HepG2 (cell line): ENCODE results near the gene TRIM69. TPM values are rescaled to one million over a fixed set of nuclear protein-coding genes. Genes with fewer than 3 reads are reported as not detected.
A peak's percentile ranks its signal among the peaks of the same experiment; 100 is the strongest.

Experiments
- ELF1 ChIP-seq: sonication (generic); formaldehyde crosslinking; IDR thresholded peaks from 2 replicates; pipeline ENCODE4 v1.4.0; 2020; ENCODE audit warnings: missing genetic modification reagents
- HHEX ChIP-seq: IDR thresholded peaks from 2 replicates; pipeline ENCODE4 v1.6.1; 2016; ENCODE audit warnings: control low read depth
- IRF2 ChIP-seq: IDR thresholded peaks from 2 replicates; pipeline ENCODE4 v1.6.1; 2018; ENCODE audit warnings: missing genetic modification reagents, missing compliant biosample characterization
- MEIS2 ChIP-seq: sonication (generic); formaldehyde crosslinking; IDR thresholded peaks from 2 replicates; pipeline ENCODE4 v1.9.0; 2021; ENCODE audit warnings: mild to moderate bottlenecking, missing genetic modification reagents
- SNAI1 ChIP-seq: sonication (generic); formaldehyde crosslinking; IDR thresholded peaks from 2 replicates; pipeline ENCODE4 v1.5.0; 2020; ENCODE audit warnings: mild to moderate bottlenecking, missing genetic modification reagents, borderline replicate concordance
- SPEN ChIP-seq: sonication (generic); formaldehyde crosslinking; IDR thresholded peaks from 2 replicates; pipeline ENCODE4 v1.5.1; 2020; ENCODE audit warnings: low read depth, mild to moderate bottlenecking, missing genetic modification reagents
- ZFP1 ChIP-seq: IDR thresholded peaks from 2 replicates; pipeline ENCODE4 v1.6.1; 2016
- ZNF562 ChIP-seq: sonication (generic); formaldehyde crosslinking; IDR thresholded peaks from 2 replicates; pipeline ENCODE4 v1.8.0; 2022; ENCODE audit warnings: missing genetic modification reagents, borderline replicate concordance
- ZSCAN31 ChIP-seq: sonication (generic); formaldehyde crosslinking; IDR thresholded peaks from 2 replicates; pipeline ENCODE4 v1.5.0; 2020; ENCODE audit warnings: low read depth, mild to moderate bottlenecking, missing genetic modification reagents
- polyA plus RNA-seq, 8 experiments: library from polyadenylated mRNA; depleted of rRNA in 3 of 8; stranded (reverse) in 7 of 8; unstranded in 1 of 8; fragments of >200 nt; fragmentation: Illumina TruSeq in 4 of 8; extraction: Trizol in 4 of 8; gene quantifications; 2 replicates each; pipeline versions ENCODE4 v1.2.1 to v1.2.3, GENCODE V29; 2011 to 2016; ENCODE audit warnings: low read depth in 4 of 8, missing spikeins in 1 of 8, mixed read lengths in 1 of 8; ENCODE audit not compliant: insufficient read depth in 1 of 8
- total RNA-seq, 5 experiments: library from RNA; depleted of rRNA; stranded (reverse); fragments of >200 nt; fragmentation: Illumina TruSeq; extraction: Trizol; gene quantifications; 2 replicates each; pipeline ENCODE4 v1.2.3, GENCODE V29; 2016; ENCODE audit warnings: low read depth in 1 of 5
- TF ChIP-seq, protein P1 (sequence below): sonication (generic); formaldehyde crosslinking; IDR thresholded peaks from 2 replicates; pipeline ENCODE4 v1.4.0; 2020; ENCODE audit warnings: mild to moderate bottlenecking, missing genetic modification reagents
- TF ChIP-seq, protein P2 (sequence below): sonication (generic); IDR thresholded peaks from 2 replicates; pipeline ENCODE4 v1.6.1; 2016; ENCODE audit warnings: low read depth, borderline replicate concordance
- TF ChIP-seq, protein P3 (sequence below): sonication (generic); formaldehyde crosslinking; IDR thresholded peaks from 2 replicates; pipeline ENCODE4 v1.4.0; 2020; ENCODE audit warnings: mild to moderate bottlenecking, missing genetic modification reagents
- TF ChIP-seq, protein P4 (sequence below): sonication (generic); formaldehyde crosslinking; IDR thresholded peaks from 2 replicates; pipeline ENCODE4 v1.5.0; 2020; ENCODE audit warnings: mild to moderate bottlenecking, missing genetic modification reagents, borderline replicate concordance
- TF ChIP-seq, protein P5 (sequence below): sonication (generic); formaldehyde crosslinking; IDR thresholded peaks from 2 replicates; pipeline ENCODE4 v1.5.1; 2020; ENCODE audit warnings: mild to moderate bottlenecking, missing genetic modification reagents, borderline replicate concordance
- TF ChIP-seq, protein P6 (sequence below): sonication (generic); formaldehyde crosslinking; IDR thresholded peaks from 2 replicates; pipeline ENCODE4 v1.5.0; 2020; ENCODE audit warnings: missing genetic modification reagents, mild to moderate bottlenecking, borderline replicate concordance

Gene TRIM69
- total and polyA plus RNA-seq, 2 of the 13 experiments (the other 11 are each of a cell fraction or from before 2014, with no cell fraction given): 2.6 to 3.2 TPM

DNA sequence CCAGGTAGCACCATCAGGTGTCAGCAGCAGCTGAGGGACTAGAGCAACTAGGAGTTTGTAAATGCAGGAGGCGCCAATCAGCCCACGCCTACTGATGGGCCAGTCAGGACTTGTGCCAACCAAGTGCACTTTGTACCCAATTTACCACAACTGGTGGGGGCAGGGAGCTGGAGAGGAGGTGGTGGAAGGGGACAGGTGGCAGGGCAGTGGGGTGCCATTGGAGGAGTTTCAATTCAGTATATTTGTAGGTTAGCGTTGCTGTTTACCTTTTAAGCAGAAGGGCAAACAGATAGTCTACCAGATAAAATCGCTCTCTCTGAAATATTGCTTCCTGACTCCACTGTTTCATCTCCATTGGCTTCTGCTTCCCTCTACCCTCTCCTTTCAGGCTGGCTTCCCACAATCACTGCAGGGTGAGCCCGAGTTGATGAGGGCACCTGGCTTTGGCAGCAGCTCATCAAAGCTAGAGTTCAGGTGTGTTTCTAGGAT, 75.7 kb downstream of the TRIM69 start (continued):
- TF ChIP-seq, protein P1, sequence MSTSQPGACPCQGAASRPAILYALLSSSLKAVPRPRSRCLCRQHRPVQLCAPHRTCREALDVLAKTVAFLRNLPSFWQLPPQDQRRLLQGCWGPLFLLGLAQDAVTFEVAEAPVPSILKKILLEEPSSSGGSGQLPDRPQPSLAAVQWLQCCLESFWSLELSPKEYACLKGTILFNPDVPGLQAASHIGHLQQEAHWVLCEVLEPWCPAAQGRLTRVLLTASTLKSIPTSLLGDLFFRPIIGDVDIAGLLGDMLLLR: 0 out of 2 replicates have a peak, but pooled peaks have one; percentile 38
- TF ChIP-seq SNAI1 (peak; percentile 76; the same call in 1 of the 2 replicates), ZSCAN31 (CRISPR knock-in tag) (0 out of 2 replicates have a peak, but pooled peaks have one; percentile 66), ZNF562 (CRISPR knock-in tag) (no peak), IRF2 (CRISPR knock-in tag) (peak; percentile 82; the same call in 1 of the 2 replicates), SPEN (CRISPR knock-in tag) (no peak; the same call in 1 of the 2 replicates), ZFP1 (CRISPR knock-in tag) (peak; percentile 22; the same call in 1 of the 2 replicates), MEIS2 (CRISPR knock-in tag) (peak; percentile 62; the same call in 1 of the 2 replicates), HHEX (CRISPR knock-in tag) (peak; percentile 68), ELF1 (CRISPR knock-in tag) (0 out of 2 replicates have a peak, but pooled peaks have one; percentile 35)
- TF ChIP-seq, protein P2, sequence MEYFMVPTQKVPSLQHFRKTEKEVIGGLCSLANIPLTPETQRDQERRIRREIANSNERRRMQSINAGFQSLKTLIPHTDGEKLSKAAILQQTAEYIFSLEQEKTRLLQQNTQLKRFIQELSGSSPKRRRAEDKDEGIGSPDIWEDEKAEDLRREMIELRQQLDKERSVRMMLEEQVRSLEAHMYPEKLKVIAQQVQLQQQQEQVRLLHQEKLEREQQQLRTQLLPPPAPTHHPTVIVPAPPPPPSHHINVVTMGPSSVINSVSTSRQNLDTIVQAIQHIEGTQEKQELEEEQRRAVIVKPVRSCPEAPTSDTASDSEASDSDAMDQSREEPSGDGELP: peak; percentile 71; the same call in 1 of the 2 replicates
- TF ChIP-seq, protein P3, sequence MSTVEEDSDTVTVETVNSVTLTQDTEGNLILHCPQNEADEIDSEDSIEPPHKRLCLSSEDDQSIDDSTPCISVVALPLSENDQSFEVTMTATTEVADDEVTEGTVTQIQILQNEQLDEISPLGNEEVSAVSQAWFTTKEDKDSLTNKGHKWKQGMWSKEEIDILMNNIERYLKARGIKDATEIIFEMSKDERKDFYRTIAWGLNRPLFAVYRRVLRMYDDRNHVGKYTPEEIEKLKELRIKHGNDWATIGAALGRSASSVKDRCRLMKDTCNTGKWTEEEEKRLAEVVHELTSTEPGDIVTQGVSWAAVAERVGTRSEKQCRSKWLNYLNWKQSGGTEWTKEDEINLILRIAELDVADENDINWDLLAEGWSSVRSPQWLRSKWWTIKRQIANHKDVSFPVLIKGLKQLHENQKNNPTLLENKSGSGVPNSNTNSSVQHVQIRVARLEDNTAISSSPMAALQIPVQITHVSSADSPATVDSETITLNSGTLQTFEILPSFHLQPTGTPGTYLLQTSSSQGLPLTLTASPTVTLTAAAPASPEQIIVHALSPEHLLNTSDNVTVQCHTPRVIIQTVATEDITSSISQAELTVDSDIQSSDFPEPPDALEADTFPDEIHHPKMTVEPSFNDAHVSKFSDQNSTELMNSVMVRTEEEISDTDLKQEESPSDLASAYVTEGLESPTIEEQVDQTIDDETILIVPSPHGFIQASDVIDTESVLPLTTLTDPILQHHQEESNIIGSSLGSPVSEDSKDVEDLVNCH (CRISPR knock-in tag): no peak
- TF ChIP-seq, protein P4, sequence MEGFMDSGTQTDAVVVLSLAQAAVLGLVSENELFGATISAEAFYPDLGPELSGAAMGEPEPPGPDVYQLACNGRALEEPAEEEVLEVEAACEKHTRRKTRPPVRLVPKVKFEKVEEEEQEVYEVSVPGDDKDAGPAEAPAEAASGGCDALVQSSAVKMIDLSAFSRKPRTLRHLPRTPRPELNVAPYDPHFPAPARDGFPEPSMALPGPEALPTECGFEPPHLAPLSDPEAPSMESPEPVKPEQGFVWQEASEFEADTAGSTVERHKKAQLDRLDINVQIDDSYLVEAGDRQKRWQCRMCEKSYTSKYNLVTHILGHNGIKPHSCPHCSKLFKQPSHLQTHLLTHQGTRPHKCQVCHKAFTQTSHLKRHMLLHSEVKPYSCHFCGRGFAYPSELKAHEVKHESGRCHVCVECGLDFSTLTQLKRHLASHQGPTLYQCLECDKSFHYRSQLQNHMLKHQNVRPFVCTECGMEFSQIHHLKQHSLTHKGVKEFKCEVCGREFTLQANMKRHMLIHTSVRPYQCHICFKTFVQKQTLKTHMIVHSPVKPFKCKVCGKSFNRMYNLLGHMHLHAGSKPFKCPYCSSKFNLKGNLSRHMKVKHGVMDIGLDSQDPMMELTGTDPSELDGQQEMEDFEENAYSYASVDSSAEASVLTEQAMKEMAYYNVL (CRISPR knock-in tag): peak; percentile 75; the same call in 1 of the 2 replicates
- TF ChIP-seq, protein P5, sequence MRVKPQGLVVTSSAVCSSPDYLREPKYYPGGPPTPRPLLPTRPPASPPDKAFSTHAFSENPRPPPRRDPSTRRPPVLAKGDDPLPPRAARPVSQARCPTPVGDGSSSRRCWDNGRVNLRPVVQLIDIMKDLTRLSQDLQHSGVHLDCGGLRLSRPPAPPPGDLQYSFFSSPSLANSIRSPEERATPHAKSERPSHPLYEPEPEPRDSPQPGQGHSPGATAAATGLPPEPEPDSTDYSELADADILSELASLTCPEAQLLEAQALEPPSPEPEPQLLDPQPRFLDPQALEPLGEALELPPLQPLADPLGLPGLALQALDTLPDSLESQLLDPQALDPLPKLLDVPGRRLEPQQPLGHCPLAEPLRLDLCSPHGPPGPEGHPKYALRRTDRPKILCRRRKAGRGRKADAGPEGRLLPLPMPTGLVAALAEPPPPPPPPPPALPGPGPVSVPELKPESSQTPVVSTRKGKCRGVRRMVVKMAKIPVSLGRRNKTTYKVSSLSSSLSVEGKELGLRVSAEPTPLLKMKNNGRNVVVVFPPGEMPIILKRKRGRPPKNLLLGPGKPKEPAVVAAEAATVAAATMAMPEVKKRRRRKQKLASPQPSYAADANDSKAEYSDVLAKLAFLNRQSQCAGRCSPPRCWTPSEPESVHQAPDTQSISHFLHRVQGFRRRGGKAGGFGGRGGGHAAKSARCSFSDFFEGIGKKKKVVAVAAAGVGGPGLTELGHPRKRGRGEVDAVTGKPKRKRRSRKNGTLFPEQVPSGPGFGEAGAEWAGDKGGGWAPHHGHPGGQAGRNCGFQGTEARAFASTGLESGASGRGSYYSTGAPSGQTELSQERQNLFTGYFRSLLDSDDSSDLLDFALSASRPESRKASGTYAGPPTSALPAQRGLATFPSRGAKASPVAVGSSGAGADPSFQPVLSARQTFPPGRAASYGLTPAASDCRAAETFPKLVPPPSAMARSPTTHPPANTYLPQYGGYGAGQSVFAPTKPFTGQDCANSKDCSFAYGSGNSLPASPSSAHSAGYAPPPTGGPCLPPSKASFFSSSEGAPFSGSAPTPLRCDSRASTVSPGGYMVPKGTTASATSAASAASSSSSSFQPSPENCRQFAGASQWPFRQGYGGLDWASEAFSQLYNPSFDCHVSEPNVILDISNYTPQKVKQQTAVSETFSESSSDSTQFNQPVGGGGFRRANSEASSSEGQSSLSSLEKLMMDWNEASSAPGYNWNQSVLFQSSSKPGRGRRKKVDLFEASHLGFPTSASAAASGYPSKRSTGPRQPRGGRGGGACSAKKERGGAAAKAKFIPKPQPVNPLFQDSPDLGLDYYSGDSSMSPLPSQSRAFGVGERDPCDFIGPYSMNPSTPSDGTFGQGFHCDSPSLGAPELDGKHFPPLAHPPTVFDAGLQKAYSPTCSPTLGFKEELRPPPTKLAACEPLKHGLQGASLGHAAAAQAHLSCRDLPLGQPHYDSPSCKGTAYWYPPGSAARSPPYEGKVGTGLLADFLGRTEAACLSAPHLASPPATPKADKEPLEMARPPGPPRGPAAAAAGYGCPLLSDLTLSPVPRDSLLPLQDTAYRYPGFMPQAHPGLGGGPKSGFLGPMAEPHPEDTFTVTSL: peak; percentile 81; the same call in 1 of the 2 replicates
- TF ChIP-seq, protein P6, sequence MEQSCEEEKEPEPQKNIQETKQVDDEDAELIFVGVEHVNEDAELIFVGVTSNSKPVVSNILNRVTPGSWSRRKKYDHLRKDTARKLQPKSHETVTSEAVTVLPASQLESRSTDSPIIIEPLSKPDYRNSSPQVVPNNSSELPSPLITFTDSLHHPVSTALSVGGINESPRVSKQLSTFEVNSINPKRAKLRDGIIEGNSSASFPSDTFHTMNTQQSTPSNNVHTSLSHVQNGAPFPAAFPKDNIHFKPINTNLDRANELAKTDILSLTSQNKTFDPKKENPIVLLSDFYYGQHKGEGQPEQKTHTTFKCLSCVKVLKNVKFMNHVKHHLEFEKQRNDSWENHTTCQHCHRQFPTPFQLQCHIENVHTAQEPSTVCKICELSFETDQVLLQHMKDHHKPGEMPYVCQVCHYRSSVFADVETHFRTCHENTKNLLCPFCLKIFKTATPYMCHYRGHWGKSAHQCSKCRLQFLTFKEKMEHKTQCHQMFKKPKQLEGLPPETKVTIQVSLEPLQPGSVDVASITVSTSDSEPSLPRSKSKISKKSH (CRISPR knock-in tag): no peak
